NB4 (cell line): Measurements from ENCODE around the gene SLC22A13.

Experiments used
- DNase-seq: peaks from one replicate; pipeline ENCODE4 v3.0.0; 2010; ENCODE audit warnings: low read depth
- H3K4me3 ChIP-seq: one replicate; pipeline ENCODE4 v1.5.1; 2011; ENCODE audit warnings: mild to moderate bottlenecking, low read depth, low read length, moderate library complexity
- MYC ChIP-seq: IDR thresholded peaks from 2 replicates; pipeline ENCODE4 v1.6.1; 2011; ENCODE audit warnings: low read depth, low read length
- POLR2A ChIP-seq: IDR thresholded peaks from 2 replicates; pipeline ENCODE4 v1.6.1; 2011; ENCODE audit warnings: mild to moderate bottlenecking; ENCODE audit not compliant: insufficient read length; ENCODE audit errors: extremely low read depth
- TF ChIP-seq, protein P1 (sequence below): IDR thresholded peaks from one replicate; pipeline ENCODE4 v1.5.1; 2012; ENCODE audit warnings: low read depth, low read length
- TF ChIP-seq, protein P2 (sequence below): IDR thresholded peaks from 2 replicates; pipeline ENCODE4 v1.6.1; 2011; ENCODE audit warnings: low read depth, low read length

SLC22A13 gene

DNA sequence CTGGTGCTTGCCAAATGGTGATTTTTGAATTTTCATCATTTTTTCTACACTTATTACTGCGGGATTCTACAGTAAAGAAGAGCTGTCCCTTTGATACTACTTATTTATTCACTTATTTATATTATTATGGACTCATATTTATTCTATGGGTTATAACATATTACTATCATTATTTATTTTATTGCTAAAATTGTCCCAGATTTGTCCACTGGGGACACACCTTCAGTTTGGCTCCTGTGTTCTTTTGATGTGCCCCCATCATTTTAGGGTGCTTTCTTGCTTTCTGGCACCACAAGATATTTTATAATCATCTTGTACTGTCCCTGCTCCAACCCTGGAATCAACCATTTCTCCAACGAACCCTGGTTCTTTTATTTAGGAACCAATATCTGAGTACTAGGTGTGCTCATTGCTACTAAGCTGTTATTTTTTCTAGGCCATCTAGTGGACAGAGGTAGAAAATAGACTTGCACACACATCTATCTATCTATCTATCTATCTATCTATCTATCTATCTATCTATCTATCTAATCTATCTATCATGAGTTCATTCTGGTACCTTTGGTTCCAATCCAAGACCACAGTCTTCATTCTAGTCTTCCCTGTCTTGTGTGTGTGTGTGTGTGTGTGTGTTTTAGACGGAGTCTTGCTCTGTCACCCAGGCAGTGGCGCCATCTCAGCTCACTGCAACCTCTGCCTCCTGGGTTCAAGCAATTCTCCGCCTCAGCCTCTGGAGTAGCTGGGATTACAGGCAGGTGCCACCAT, 32.5 kb downstream of the SLC22A13 start:
- H3K4me3 ChIP-seq: no peak overlapping the region
- TF ChIP-seq, protein P1, sequence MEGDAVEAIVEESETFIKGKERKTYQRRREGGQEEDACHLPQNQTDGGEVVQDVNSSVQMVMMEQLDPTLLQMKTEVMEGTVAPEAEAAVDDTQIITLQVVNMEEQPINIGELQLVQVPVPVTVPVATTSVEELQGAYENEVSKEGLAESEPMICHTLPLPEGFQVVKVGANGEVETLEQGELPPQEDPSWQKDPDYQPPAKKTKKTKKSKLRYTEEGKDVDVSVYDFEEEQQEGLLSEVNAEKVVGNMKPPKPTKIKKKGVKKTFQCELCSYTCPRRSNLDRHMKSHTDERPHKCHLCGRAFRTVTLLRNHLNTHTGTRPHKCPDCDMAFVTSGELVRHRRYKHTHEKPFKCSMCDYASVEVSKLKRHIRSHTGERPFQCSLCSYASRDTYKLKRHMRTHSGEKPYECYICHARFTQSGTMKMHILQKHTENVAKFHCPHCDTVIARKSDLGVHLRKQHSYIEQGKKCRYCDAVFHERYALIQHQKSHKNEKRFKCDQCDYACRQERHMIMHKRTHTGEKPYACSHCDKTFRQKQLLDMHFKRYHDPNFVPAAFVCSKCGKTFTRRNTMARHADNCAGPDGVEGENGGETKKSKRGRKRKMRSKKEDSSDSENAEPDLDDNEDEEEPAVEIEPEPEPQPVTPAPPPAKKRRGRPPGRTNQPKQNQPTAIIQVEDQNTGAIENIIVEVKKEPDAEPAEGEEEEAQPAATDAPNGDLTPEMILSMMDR: peak; percentile 27
- TF ChIP-seq, protein P2, sequence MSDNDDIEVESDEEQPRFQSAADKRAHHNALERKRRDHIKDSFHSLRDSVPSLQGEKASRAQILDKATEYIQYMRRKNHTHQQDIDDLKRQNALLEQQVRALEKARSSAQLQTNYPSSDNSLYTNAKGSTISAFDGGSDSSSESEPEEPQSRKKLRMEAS: no peak
- TF ChIP-seq POLR2A (no peak), MYC (no peak)
- peak; percentile 20 for DNase-seq

DNA sequence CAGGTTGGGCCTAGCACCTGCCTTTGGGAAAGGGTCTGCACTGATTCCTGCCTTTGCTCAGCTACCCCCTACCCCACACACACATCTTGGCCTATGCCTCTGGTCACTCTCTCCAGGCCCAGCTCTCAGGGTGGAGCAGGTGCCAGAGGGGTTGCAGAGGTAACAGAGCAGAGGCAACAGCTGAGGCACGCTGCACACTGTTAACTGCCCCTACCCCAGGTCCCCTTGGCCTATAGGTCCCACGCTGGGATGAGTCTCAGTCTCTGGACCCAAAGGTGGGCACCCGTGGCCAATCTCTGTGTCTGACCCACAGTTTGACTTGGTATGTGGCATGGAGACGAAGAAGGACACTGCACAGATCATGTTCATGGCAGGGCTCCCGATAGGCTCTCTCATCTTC, 41.3 kb downstream of the SLC22A13 start:
- no peak for DNase-seq
- no peak overlapping the region for H3K4me3 ChIP-seq
- TF ChIP-seq POLR2A (no peak), MYC (no peak)
- TF ChIP-seq, protein P2: no peak
- TF ChIP-seq, protein P1: no peak

DNA sequence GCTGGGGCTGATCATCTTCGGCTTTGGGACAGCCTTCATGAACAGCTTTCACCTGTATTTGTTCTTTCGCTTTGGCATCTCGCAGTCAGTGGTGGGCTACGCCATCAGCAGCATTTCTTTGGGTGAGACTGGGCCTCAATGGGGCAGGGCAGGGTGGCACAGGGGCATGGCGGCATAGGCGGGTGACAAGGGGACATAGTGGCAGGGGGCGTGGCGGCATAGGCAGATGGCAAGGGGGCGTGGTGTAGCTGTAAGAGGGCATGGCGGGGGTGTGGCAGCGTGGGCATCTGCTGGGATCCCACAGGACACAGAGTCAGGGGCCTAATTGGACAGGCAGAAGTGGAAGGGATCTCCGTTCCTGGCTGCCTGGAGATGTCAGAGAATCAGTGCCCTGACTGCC, 42.0 kb downstream of the SLC22A13 start:
- no peak overlapping the region for H3K4me3 ChIP-seq
- DNase-seq: no peak
- no peak for TF ChIP-seq MYC
- TF ChIP-seq, protein P2: no peak
- TF ChIP-seq POLR2A: no peak
- TF ChIP-seq, protein P1: no peak

DNA sequence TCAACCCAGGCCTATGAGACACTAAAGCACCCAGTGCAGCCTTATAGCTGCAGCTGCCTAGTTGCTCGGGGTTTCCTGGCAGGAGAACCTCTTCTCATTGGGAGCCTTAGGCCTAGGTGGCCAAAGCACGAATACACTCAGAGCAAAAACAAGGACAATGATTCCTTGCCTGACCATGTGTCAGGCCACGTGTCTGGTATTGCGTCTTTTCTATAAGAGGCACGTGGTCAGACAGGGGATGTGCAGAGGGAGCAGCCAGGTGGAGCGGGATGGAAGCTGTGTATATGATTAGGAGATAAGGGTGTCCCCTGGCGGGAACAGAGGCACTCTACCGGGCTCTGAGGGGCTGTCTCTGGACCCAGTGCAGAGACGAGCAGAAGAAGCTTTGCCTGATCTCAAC, 42.8 kb downstream of the SLC22A13 start:
- TF ChIP-seq, protein P2: no peak
- TF ChIP-seq, protein P1: no peak
- TF ChIP-seq MYC: no peak
- TF ChIP-seq POLR2A: no peak
- no peak for DNase-seq
- H3K4me3 ChIP-seq: no peak overlapping the region

DNA sequence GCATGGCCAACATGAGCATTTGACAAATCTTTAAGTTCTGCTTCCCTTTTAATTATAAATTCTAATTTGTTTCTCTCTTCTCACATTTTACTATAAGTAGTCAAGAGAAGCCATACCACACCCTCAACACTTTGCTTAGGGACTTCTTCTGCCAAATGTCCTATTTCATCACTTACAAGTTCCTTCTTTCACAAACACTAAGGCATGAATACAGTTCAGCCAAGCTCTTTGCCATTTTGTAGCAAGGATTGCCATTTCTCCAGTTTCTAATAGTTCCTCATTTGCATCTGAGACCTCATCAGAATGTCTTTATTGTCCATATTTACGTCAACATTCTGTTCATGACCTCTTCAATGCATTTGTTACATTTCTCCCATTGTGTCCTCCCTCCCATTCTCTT, 45.9 kb downstream of the SLC22A13 start:
- DNase-seq: peak; percentile 52
- TF ChIP-seq, protein P2: no peak
- TF ChIP-seq MYC (no peak), POLR2A (no peak)
- TF ChIP-seq, protein P1: no peak
- no peak overlapping the region for H3K4me3 ChIP-seq
